Activated CD4-positive, alpha-beta T cell treated with anti-CD3 and anti-CD28 coated beads, Interleukin-2, amount 10 ng/mL, durations not matched to agents 24 days and 14 days (primary cell): ENCODE results near the gene EXT2. TPM values are rescaled to one million over a fixed set of nuclear protein-coding genes. Genes with fewer than 3 reads are reported as not detected.

Source experiments
- DNase-seq: peaks from one replicate; pipeline ENCODE4 v3.0.0; 2022
- H3K27ac Mint-ChIP-seq: one replicate; pipeline ENCODE4 v1.8.0; 2022; ENCODE audit warnings: mild to moderate bottlenecking, mixed read lengths
- H3K27me3 Mint-ChIP-seq: one replicate; pipeline ENCODE4 v1.8.0; 2022; ENCODE audit warnings: mixed read lengths
- H3K36me3 Mint-ChIP-seq: one replicate; pipeline ENCODE4 v1.8.0; 2022; ENCODE audit warnings: low read depth, mild to moderate bottlenecking, mixed read lengths
- H3K4me1 Mint-ChIP-seq: one replicate; pipeline ENCODE4 v1.8.0; 2021; ENCODE audit warnings: mixed read lengths
- H3K4me3 Mint-ChIP-seq: one replicate; pipeline ENCODE4 v1.8.0; 2022; ENCODE audit warnings: mild to moderate bottlenecking, moderate library complexity, mixed read lengths
- H3K9me3 Mint-ChIP-seq: one replicate; pipeline ENCODE4 v1.8.0; 2021; ENCODE audit warnings: mixed read lengths
- intact Hi-C: fragments of 100-400 bp; cut with micrococcal nuclease; formaldehyde crosslinking; loops from one replicate; pipeline ENCODE4 v1.15.1; 2023
- total RNA-seq: library from RNA; stranded (reverse); gene quantifications from 2 replicates; pipeline ENCODE4 v1.2.3, GENCODE V29; 2022

EXT2 gene
- total RNA-seq, 1 donor from 2014 or later: 35.1 TPM

DNA sequence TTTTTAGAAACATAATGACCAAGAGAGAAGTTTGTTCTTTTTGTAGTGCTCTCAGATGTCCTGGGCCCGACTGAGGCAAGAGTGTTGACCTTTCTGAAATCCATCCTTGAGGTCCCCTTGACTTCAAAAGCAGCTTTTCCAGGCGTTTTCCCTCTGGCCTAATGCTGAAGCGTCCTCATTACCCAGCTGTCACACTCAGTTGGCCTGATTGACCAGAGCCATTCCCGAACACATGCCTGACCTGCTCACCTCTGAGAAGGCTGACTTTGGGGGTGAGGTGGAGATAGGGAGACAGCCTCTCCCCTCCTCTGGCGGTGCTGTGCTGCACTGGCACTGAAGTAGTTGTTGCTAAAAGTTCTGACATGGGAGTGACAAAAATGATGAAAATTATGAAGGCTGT lies 147.6 kb downstream of the EXT2 start:
- Mint-ChIP-seq H3K27me3 (no peaks in the 10 kb centered on the region), H3K27ac (no peak overlapping the region), H3K9me3 (no peaks in the 10 kb centered on the region), H3K4me3 (no peak overlapping the region), H3K4me1 (no peaks in the 10 kb centered on the region), H3K36me3 (peaks cover 22% of the 10 kb centered on the region)
- intact Hi-C loops: no loop called here
- DNase-seq: no peak

DNA sequence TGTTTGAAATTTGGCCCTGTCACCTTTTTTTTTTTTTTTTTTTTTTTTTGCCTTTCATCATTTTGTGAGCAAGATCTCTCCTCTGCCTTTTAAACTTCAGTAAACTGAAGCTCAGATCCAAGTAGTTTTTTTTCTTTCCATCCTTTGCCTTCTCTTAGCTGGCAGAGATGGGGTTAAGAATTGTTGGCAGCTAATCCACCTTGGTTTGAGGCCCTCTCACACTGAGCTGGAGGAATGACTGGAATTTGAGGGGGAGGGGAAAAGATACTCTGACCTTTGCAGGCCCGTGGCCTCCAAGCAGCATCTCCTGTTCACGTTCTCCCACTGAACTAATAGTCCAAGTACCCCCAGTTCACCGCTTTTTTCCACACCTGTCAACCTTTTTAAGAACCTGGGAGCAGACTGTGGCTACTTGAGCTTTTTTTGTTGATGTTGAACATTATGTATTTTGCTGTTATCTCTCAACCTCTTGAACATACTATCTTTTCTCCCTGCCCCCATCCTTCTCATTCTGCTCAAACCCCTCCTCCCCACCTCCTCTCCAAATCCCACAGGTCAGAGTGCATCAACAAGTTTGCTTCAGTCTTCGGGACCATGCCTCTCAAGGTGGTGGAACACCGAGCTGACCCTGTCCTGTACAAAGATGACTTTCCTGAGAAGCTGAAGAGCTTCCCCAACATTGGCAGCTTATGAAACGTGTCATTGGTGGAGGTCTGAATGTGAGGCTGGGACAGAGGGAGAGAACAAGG lies 148.3 kb downstream of the EXT2 start:
- intact Hi-C loops: no loop called here
- Mint-ChIP-seq H3K36me3 (peaks cover 18% of the 10 kb centered on the region), H3K9me3 (no peaks in the 10 kb centered on the region), H3K27ac (no peak overlapping the region), H3K27me3 (no peaks in the 10 kb centered on the region), H3K4me1 (no peaks in the 10 kb centered on the region), H3K4me3 (no peak overlapping the region)
- DNase-seq: no peak

DNA sequence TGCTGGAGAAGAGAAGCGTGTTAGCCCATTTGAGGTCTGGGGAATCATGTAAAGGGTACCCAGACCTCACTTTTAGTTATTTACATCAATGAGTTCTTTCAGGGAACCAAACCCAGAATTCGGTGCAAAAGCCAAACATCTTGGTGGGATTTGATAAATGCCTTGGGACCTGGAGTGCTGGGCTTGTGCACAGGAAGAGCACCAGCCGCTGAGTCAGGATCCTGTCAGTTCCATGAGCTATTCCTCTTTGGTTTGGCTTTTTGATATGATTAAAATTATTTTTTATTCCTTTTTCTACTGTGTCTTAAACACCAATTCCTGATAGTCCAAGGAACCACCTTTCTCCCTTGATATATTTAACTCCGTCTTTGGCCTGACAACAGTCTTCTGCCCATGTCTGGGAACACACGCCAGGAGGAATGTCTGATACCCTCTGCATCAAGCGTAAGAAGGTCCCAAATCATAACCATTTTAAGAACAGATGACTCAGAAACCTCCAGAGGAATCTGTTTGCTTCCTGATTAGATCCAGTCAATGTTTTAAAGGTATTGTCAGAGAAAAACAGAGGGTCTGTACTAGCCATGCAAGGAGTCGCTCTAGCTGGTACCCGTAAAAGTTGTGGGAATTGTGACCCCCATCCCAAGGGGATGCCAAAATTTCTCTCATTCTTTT lies 149.3 kb downstream of the EXT2 start:
- Mint-ChIP-seq H3K9me3 (no peaks in the 10 kb centered on the region), H3K4me1 (no peaks in the 10 kb centered on the region), H3K36me3 (peaks cover 14% of the 10 kb centered on the region), H3K27me3 (no peaks in the 10 kb centered on the region), H3K4me3 (no peak overlapping the region), H3K27ac (no peak overlapping the region)
- DNase-seq: no peak
- intact Hi-C loops: no loop called here

DNA sequence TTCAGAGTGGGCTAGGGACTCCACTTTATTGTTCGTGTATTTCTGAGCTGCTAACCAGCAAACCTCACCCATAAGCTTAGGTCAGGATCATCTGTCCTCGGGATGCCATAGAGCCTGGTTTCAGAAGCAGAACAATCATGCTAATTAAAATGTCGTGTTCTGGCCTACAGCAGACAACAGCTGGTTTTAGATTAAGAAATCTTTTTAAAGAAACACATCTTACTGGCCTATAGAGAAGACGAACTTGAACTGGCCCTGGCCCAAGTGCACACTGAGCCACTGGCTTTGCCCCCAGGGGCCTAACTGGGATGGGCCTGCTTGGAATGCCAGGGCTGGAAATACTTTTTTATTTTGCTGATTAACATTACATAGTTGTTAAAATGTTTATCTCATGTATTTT lies 151.2 kb downstream of the EXT2 start:
- no peak for DNase-seq
- Mint-ChIP-seq H3K27ac (no peak overlapping the region), H3K27me3 (no peaks in the 10 kb centered on the region), H3K4me3 (no peak overlapping the region), H3K4me1 (no peaks in the 10 kb centered on the region), H3K36me3 (peaks cover 17% of the 10 kb centered on the region), H3K9me3 (peaks cover 12% of the 10 kb centered on the region)
- intact Hi-C loops: no loop called here

DNA sequence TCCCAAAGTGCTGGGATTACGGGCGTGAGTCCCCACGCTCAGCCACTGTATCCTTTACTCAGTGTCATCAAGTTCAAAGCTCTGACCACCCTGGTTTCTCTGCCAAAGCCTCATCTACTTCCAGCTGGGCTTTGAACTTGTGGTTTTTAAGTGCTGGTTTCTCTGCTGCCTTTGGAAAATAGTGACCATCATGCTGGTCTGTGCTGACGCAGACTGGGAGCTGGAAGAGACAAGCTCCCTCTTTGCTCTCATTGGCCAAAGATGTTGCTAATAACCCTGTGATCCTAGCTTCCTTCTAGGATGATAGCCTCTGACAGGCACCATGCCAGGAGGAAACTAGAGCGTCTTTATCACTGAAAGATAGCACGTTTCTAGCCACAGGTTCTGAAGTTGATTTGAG lies 152.0 kb downstream of the EXT2 start:
- H3K4me3 Mint-ChIP-seq: no peak overlapping the region
- no peaks in the 10 kb centered on the region for H3K4me1 Mint-ChIP-seq
- H3K27me3 Mint-ChIP-seq: no peaks in the 10 kb centered on the region
- no peak for DNase-seq
- peaks cover 20% of the 10 kb centered on the region for H3K9me3 Mint-ChIP-seq
- no peak overlapping the region for H3K27ac Mint-ChIP-seq
- intact Hi-C loops: no loop called here
- H3K36me3 Mint-ChIP-seq: peaks cover 21% of the 10 kb centered on the region

DNA sequence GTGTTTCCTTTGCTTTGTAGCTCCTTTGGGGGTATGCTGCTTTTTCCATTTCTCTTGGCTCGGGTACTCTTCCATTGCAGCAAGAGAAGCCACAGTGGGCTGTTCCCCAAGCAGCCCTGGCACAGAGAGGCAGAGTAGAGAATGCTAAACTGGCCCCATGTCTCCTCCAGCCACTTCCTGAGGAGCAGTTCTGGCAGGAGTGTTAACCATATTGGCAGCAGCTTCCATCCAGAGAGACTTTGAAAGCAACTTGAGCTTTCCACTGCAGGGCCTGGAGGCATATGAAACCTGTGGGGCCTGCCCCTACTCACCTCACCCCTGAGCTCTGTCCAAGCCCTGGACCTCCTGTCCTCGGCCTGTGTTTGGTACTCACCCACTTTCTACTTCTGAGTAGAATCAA lies 152.6 kb downstream of the EXT2 start:
- Mint-ChIP-seq H3K4me3 (no peak overlapping the region), H3K9me3 (peaks cover 26% of the 10 kb centered on the region), H3K27me3 (no peaks in the 10 kb centered on the region), H3K36me3 (peaks cover 25% of the 10 kb centered on the region), H3K4me1 (no peaks in the 10 kb centered on the region), H3K27ac (no peak overlapping the region)
- no peak for DNase-seq
- intact Hi-C loops: no loop called here

DNA sequence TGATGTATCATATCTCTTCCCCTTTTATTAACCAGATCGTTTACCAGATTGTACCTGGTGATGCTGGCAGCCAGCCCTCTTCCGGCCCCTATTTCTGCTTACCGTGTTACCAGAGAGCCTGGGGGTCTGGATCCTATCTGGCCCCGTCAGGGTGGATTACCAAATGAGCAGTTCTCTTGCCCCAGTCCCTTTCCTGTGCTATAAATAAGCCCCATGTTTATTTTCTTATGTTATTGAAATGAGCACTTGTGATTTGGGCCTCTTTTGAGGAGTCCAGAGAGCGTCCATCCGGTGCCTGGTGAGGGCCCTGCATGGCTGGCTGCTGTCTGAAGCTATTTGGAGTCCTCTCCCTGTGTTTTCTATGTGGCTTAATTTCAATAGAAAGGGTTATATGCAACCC lies 154.9 kb downstream of the EXT2 start:
- H3K27me3 Mint-ChIP-seq: no peaks in the 10 kb centered on the region
- H3K4me1 Mint-ChIP-seq: no peaks in the 10 kb centered on the region
- H3K36me3 Mint-ChIP-seq: peaks cover 17% of the 10 kb centered on the region
- H3K27ac Mint-ChIP-seq: no peak overlapping the region
- peaks cover 31% of the 10 kb centered on the region for H3K9me3 Mint-ChIP-seq
- H3K4me3 Mint-ChIP-seq: no peak overlapping the region
- no peak for DNase-seq
- intact Hi-C loops: no loop called here

DNA sequence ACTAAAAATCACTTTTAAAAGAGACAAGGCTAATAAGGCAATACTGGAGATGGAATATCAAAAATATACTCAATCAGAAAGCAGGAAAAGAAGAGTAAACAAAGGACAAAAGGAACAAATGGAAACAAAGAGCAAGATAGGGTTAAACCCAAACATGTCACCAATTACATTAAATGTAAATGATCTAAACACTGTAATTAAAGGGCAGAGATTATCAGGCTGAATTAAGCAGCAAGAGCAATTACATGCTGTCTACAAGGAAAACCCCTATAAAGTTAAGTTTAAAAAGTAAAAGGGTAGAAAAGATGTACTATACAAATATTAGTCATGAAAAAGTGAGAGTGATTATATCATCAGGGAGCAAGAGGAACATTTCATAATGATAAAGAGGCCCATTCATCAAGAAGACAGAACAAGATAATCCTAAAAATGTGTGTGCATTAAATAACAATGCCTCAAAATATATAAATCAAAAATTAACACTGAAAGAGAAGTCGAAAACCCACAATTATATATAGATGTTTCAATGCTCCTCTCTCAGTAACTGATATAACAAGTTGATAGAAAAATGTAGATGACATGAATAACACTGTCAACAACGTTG lies 157.6 kb downstream of the EXT2 start:
- no peak overlapping the region for H3K4me3 Mint-ChIP-seq
- H3K27ac Mint-ChIP-seq: no peak overlapping the region
- H3K4me1 Mint-ChIP-seq: peaks cover 13% of the 10 kb centered on the region
- peaks cover 35% of the 10 kb centered on the region for H3K9me3 Mint-ChIP-seq
- intact Hi-C loops: no loop called here
- H3K27me3 Mint-ChIP-seq: no peaks in the 10 kb centered on the region
- DNase-seq: no peak
- H3K36me3 Mint-ChIP-seq: peaks cover 17% of the 10 kb centered on the region

DNA sequence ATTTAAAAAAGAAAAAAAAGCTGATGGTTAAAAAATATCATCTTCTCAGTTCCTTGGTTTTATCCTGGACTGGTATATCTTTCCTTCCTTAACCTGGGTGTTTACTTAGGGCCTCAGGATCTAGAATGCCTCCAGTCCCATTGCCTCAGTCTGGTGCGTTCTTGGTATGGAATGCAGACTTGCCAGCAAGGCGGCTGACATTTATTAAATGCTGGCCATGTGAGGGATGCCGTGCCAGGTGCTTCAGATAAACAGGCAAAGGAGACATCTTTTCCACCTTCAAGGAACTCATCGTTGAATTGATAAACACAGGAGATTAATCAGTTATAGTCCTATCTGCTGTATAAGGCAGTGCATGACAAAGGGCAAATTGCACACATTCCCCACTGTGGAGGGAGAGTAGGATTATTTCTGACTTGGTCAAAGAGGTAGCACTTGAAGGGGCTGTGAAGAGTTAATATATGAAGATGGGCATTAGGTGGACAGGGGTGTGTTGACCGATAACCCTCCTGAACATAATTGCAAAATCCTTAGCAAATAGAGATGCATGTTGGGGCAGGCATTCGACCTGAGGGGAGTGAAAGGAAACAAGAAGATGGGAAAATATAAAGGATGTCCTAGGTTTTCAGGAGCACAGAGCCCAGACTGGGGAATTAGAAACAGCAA lies 160.1 kb downstream of the EXT2 start:
- DNase-seq: no peak
- intact Hi-C loops: no loop called here
- Mint-ChIP-seq H3K27ac (no peak overlapping the region), H3K36me3 (peaks cover 15% of the 10 kb centered on the region), H3K27me3 (no peaks in the 10 kb centered on the region), H3K4me3 (no peak overlapping the region), H3K9me3 (peaks cover 31% of the 10 kb centered on the region), H3K4me1 (peaks cover 20% of the 10 kb centered on the region)

DNA sequence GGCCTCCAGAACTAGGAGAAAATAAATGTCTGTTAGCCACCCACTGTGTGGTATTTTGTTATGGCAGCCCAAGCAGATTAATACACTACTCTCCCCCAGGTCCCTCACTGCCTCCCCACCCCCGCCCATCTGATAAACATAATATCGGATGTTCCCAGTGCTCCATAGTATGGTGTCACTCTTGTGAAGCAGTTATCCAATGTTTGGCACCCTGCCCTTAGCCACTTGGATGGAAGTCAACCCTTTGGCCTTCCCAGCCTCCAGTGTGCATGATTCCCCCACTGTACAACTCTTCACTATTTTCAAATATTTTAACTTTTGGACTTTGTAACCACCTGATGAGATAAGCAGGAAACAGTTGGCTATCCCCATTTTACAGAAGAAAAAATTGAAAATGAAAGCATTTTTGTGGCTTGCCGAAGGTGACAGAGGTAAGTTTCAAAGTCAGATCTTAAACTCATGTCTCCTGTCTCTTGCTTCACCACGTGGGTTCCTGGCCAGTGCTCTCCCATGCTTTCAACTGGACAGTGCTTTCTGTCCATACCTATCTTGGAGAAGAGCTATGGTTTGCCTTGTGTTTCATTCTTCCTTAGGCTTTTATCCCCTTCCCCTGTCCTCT lies 161.3 kb downstream of the EXT2 start:
- intact Hi-C loops: no loop called here
- peaks cover 22% of the 10 kb centered on the region for H3K9me3 Mint-ChIP-seq
- no peaks in the 10 kb centered on the region for H3K27me3 Mint-ChIP-seq
- H3K4me3 Mint-ChIP-seq: peak overlapping the region; percentile 43
- peaks cover 10% of the 10 kb centered on the region for H3K36me3 Mint-ChIP-seq
- no peak for DNase-seq
- H3K27ac Mint-ChIP-seq: peak overlapping the region; percentile 27
- H3K4me1 Mint-ChIP-seq: peaks cover 20% of the 10 kb centered on the region

DNA sequence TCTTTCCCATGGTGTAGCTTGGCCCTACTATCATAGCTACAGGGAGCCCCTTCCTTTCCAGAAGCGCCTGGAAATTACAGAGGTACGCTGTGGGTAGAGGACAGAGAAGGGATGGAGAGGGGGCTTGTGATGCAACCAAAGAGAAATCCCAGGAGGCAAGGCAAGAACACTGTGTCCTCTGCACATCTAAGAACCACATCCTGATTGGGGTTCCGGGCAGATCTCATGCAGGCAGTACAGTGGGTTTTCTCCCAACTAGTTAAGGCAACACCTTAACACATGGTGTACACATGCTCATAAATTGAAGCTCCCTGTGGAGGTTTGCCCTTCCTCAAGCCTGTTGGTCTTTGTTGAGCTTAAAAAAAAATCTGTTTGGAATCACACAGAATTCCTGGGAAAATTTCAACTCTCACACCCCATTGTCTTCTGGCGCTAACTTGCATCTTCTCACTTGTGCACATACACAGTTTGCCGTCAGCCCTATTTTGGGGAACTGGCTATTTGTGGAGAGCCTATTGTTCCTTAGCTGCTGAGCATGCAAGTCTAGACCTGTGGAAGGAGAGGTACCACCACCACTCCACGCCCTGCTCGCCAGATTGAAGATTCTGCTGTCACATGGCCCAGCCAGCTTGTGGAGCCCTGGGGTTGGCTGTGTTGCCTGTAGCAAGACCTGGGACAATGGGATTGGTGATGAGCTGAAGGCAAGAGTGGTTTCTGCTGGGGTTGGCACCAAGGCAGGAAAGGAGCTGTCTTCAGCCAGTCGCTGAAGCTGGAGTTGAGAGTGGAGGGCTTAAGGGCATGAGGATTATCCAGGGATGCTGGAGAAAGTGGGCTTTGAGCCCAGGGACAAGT lies 162.1 kb downstream of the EXT2 start:
- Mint-ChIP-seq H3K36me3 (peaks cover 6% of the 10 kb centered on the region), H3K9me3 (peaks cover 14% of the 10 kb centered on the region), H3K27ac (no peak overlapping the region), H3K4me1 (peaks cover 20% of the 10 kb centered on the region), H3K4me3 (peak overlapping the region; percentile 43), H3K27me3 (no peaks in the 10 kb centered on the region)
- intact Hi-C loops: no loop called here
- DNase-seq: no peak

DNA sequence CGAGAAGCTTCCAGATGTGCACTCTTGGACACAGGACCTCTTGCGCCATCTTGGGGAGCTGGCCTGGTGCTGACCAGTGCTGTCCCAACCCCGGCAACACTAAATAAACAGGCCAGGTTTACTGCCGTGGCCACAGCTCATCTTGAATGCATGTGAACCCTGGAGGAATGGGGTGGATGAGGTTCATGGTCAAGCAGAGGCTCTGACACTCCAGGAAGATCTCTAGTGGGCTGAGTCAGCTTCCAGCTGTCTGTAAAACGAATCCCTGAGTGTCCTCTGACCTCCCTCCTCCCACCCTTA lies 162.7 kb downstream of the EXT2 start:
- H3K27ac Mint-ChIP-seq: no peak overlapping the region
- no peak for DNase-seq
- intact Hi-C loops: no loop called here
- no peaks in the 10 kb centered on the region for H3K27me3 Mint-ChIP-seq
- H3K36me3 Mint-ChIP-seq: peaks cover under 1% of the 10 kb centered on the region
- H3K4me3 Mint-ChIP-seq: no peak overlapping the region
- H3K4me1 Mint-ChIP-seq: peaks cover 20% of the 10 kb centered on the region
- peaks cover 9% of the 10 kb centered on the region for H3K9me3 Mint-ChIP-seq

DNA sequence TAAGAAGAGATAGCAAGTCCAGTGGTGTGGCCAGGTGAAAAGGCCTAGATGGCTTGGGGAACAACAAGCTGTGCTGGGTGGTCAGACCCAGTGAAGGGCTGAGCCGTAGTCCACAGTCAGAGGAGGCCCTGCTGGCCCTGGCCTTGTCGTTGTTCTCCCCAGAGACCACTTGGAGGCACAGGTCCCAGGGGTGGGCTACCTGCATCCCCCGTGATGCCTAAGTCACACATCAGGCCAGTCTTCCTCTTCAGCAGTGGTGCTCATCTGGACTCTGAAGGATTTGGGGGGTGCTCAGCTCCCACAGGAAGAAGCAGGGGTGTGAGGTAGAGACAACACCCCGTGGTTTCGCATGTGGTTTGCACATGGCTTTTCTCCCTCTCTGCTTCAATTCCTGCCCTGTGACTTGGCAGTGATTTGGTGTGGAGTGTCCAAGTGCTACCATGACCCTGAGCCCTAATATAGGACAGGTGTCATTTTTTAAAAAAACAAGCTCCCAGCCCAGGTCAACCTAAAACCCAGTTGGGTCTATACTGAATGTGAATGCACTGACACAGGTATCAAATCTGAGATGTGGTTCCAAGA lies 163.5 kb downstream of the EXT2 start:
- no peak overlapping the region for H3K4me3 Mint-ChIP-seq
- H3K27me3 Mint-ChIP-seq: no peaks in the 10 kb centered on the region
- no peak for DNase-seq
- H3K36me3 Mint-ChIP-seq: no peaks in the 10 kb centered on the region
- H3K27ac Mint-ChIP-seq: no peak overlapping the region
- peaks cover 20% of the 10 kb centered on the region for H3K4me1 Mint-ChIP-seq
- intact Hi-C loops: no loop called here
- peaks cover 4% of the 10 kb centered on the region for H3K9me3 Mint-ChIP-seq
